Right lobe of liver (tissue), 4 donors: ENCODE measurements around the gene PDLIM7.

Source experiments
- POLR2A ChIP-seq: fragments of 450-650 bp; IDR thresholded peaks from one replicate; pipeline ENCODE4 v1.6.1; 2017; ENCODE audit warnings: antibody characterized with exemption, mild to moderate bottlenecking
- TF ChIP-seq, protein P1 (sequence below), 4 donors: fragments of 200-600 bp in 3 of 4; fragments of 450-650 bp in 1 of 4; IDR thresholded peaks; one replicate each; pipeline versions ENCODE4 v1.5.1 to v1.8.0; 2016 to 2022; ENCODE audit warnings: antibody characterized with exemption in 4 of 4, mild to moderate bottlenecking in 2 of 4
- donor health status: DM: no; HTN: no; CAD: no.
- donor health status: DM: no; HTN: no; CAD: no.
- donor health status: DM: no; HTN: yes; CAD: no.

DNA sequence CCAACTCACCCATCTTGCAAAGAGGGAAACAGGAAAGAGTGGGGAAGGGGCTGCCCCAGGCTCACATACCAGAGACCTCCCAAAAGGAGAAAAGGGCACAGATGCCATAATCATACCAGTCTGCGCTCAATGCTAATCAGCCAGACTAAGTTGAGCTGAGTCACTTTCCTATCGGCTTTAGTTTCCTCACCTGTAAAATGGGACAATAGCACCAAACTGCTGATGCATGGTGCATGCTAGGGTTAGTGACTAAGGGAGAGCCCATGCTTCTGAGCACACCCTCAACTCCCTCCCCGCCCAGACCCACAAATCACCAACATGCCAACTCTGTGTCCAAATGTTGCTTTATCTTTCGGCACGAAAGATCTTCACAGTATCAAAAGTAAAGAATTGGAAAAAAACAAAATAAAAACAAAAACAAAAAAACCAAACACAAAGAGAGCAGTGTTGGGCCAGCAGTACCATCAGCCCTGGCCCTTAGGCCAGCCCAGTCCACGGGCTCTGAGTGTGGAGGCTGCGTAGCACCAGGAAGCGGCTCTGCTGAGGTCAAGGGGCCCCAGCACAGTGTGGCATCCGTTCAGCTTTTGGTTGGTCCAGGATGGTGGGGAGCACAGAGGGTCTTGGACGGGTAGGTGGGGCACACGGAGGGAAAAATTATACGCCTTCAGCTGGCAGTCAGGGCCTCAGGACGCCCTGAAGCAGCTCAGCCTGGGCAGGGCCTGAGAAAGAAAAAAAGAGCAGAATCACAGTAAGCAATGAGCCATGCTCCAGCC, 22.2 kb upstream of the PDLIM7 start:
- TF ChIP-seq, protein P1, sequence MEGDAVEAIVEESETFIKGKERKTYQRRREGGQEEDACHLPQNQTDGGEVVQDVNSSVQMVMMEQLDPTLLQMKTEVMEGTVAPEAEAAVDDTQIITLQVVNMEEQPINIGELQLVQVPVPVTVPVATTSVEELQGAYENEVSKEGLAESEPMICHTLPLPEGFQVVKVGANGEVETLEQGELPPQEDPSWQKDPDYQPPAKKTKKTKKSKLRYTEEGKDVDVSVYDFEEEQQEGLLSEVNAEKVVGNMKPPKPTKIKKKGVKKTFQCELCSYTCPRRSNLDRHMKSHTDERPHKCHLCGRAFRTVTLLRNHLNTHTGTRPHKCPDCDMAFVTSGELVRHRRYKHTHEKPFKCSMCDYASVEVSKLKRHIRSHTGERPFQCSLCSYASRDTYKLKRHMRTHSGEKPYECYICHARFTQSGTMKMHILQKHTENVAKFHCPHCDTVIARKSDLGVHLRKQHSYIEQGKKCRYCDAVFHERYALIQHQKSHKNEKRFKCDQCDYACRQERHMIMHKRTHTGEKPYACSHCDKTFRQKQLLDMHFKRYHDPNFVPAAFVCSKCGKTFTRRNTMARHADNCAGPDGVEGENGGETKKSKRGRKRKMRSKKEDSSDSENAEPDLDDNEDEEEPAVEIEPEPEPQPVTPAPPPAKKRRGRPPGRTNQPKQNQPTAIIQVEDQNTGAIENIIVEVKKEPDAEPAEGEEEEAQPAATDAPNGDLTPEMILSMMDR (IDR thresholded peaks at IDR 0.05), result no peak
- no peak for TF ChIP-seq POLR2A
